HepG2 (cell line): Measurements from ENCODE around the gene APEX2.

Source experiments
- MAX ChIP-seq: IDR thresholded peaks from 2 replicates; pipeline ENCODE4 v1.6.1; 2012; ENCODE audit warnings: inconsistent platforms
- SP1 ChIP-seq, 2 experiments: fragments of 450-650 bp in 1 of 2; sonication (generic) in 1 of 2; formaldehyde crosslinking in 1 of 2; IDR thresholded peaks; 2 replicates each; pipeline versions ENCODE4 v1.4.0 to v1.6.1; 2016 to 2020; ENCODE audit warnings: missing genetic modification reagents in 1 of 2
- ZNF790 ChIP-seq: sonication (generic); formaldehyde crosslinking; IDR thresholded peaks from 2 replicates; pipeline ENCODE4 v1.8.0; 2022; ENCODE audit warnings: missing genetic modification reagents, mild to moderate bottlenecking, borderline replicate concordance

DNA sequence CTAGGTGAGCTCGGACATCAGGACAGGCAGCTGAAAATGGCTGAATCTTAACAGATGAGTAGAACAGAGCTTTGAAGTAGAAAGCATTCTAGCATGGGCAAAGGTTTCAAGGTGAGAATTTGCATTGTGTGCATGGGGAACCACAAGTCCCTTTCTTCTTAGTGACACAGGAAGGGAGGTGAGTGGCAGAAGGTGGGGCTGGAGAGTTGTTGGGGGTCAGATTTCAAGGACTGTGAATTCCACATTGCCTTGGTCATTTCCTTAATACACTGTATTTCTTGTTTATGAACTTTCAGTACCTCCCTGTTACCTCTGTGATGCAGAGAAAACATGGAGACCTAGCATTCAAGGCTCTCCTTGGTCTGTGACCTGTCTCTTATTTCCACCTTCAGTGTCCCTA lies 4.1 kb downstream of the APEX2 start:
- TF ChIP-seq SP1 (IDR thresholded peaks at IDR 0.05) (no peak), SP1 (CRISPR knock-in tag; IDR thresholded peaks at IDR 0.05) (no peak), MAX (no peak), ZNF790 (CRISPR knock-in tag) (no peak)
